WERI-Rb-1 (cell line): ENCODE measurements around the gene BCKDK.
"Not testable (repeated sequence)": the region's sequence is repeated elsewhere in the genome, so short reads cannot be mapped to it uniquely, and the experiment has no call there.

ENCODE experiments used
- DNase-seq: peaks from one replicate; pipeline ENCODE4 v3.0.0-alpha.2; 2020
- H3K27ac ChIP-seq: fragments of 250-450 bp; sonication (Bioruptor Pico); 2 replicates; pipeline ENCODE4 v1.5.1; 2020; ENCODE audit warnings: mild to moderate bottlenecking, moderate library complexity
- H3K27me3 ChIP-seq: fragments of 250-450 bp; sonication (Bioruptor Pico); 2 replicates; pipeline ENCODE4 v1.5.1; 2021; ENCODE audit warnings: mild to moderate bottlenecking, low read depth, moderate library complexity; ENCODE audit not compliant: insufficient read depth, severe bottlenecking
- H3K36me3 ChIP-seq: fragments of 250-450 bp; sonication (Bioruptor Pico); 2 replicates; pipeline ENCODE4 v1.5.1; 2020; ENCODE audit warnings: mild to moderate bottlenecking, moderate library complexity
- H3K4me3 ChIP-seq: 2 replicates; pipeline ENCODE4 v1.5.1; 2011; ENCODE audit warnings: low read depth, mild to moderate bottlenecking, control low read depth, low read length
- H3K9me3 ChIP-seq: fragments of 250-450 bp; sonication (Bioruptor Pico); 2 replicates; pipeline ENCODE4 v1.5.1; 2021; ENCODE audit warnings: mild to moderate bottlenecking, moderate library complexity; ENCODE audit not compliant: severe bottlenecking
- TF ChIP-seq, protein P1 (sequence below): IDR thresholded peaks from 2 replicates; pipeline ENCODE4 v1.5.1; 2011; ENCODE audit warnings: low read depth, mild to moderate bottlenecking, control low read depth, inconsistent platforms, low read length

Gene BCKDK

GRCh38 chr16:31148896-31149295 lies 40.7 kb downstream of the BCKDK start:
- H3K36me3 ChIP-seq = no peaks in the 10 kb centered on the region
- no peaks in the 10 kb centered on the region for H3K9me3 ChIP-seq
- H3K27ac ChIP-seq = no peak overlapping the region
- H3K27me3 ChIP-seq = no peaks in the 10 kb centered on the region
- no peak overlapping the region for H3K4me3 ChIP-seq
- no peak for DNase-seq
- TF ChIP-seq, protein P1, sequence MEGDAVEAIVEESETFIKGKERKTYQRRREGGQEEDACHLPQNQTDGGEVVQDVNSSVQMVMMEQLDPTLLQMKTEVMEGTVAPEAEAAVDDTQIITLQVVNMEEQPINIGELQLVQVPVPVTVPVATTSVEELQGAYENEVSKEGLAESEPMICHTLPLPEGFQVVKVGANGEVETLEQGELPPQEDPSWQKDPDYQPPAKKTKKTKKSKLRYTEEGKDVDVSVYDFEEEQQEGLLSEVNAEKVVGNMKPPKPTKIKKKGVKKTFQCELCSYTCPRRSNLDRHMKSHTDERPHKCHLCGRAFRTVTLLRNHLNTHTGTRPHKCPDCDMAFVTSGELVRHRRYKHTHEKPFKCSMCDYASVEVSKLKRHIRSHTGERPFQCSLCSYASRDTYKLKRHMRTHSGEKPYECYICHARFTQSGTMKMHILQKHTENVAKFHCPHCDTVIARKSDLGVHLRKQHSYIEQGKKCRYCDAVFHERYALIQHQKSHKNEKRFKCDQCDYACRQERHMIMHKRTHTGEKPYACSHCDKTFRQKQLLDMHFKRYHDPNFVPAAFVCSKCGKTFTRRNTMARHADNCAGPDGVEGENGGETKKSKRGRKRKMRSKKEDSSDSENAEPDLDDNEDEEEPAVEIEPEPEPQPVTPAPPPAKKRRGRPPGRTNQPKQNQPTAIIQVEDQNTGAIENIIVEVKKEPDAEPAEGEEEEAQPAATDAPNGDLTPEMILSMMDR = no peak

- TF ChIP-seq, protein P1 = no peak
- Histone ChIP-seq H3K36me3 (no peaks in the 10 kb centered on the region), H3K27ac (no peak overlapping the region), H3K4me3 (no peak overlapping the region), H3K27me3 (no peaks in the 10 kb centered on the region), H3K9me3 (no peaks in the 10 kb centered on the region)
- DNase-seq = no peak
Measured at GRCh38 chr16:31149332-31149731, 41.1 kb downstream of the BCKDK start.

- no peaks in the 10 kb centered on the region for H3K36me3 ChIP-seq
- H3K4me3 ChIP-seq = no peak within 1 kb of the TSS
- TF ChIP-seq, protein P1 = no peak
- no peak for DNase-seq
- no peak within 1 kb of the TSS for H3K27ac ChIP-seq
- H3K9me3 ChIP-seq = no peaks in the 10 kb centered on the region
- H3K27me3 ChIP-seq = no peaks in the 10 kb centered on the region
Measured at GRCh38 chr16:31149894-31150890, 42.0 kb downstream of the BCKDK start, which contains the start of gene PRSS36. Gene PRSS36 (minus strand): TSS chr16:31150066. CDS start chr16:31150035, 31 bp downstream.

- H3K4me3 ChIP-seq, H3K27ac ChIP-seq, H3K27me3 ChIP-seq, H3K36me3 ChIP-seq, H3K9me3 ChIP-seq, DNase-seq: not testable (repeated sequence)
Measured at GRCh38 chr16:31150976-31151375, 42.8 kb downstream of the BCKDK start.

DNA sequence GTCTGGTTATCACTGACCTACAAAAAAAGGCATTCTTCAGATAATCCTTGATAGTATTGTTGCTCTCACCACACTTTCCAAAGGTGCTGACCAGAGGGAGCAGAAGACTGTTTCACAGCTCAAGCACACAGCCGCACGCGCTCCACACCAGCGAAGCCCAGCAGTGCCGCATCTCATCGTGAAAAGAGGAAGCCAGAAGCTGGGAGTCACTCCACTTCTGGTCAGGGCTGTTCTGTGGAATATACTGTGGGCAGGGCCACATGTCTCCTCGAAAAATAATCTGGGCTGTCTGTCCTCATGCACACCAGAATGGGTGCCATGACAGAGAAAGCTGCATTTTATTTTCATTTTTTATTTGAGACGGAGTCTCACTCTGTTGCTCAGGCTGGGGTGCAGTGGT lies 49.0 kb downstream of the BCKDK start:
- Histone ChIP-seq H3K4me3 (no peak overlapping the region), H3K27ac (no peak overlapping the region), H3K27me3 (no peaks in the 10 kb centered on the region), H3K36me3 (no peaks in the 10 kb centered on the region), H3K9me3 (no peaks in the 10 kb centered on the region)
- TF ChIP-seq, protein P1 = no peak
- no peak for DNase-seq
